Astrocyte of the spinal cord (primary cell): ENCODE data around the gene LENG9.
A peak's percentile ranks its signal among the peaks of the same experiment; 100 is the strongest.

Source experiments
- DNase-seq: peaks from one replicate; pipeline ENCODE4 v3.0.0; 2011; ENCODE audit warnings: low read depth, low spot score
- H3K4me3 ChIP-seq: 2 replicates; pipeline ENCODE4 v1.5.1; 2011; ENCODE audit warnings: low read depth, mild to moderate bottlenecking, low read length, moderate library complexity
- CTCF ChIP-seq: IDR thresholded peaks from 2 replicates; pipeline ENCODE4 v1.5.1; 2012; ENCODE audit warnings: low read depth, mild to moderate bottlenecking, low read length, inconsistent platforms
- in situ Hi-C: cut with HindIII; loops from 2 replicates; pipeline ENCODE4 v1.10.0; 2017; ENCODE audit warnings: low sequenced_read_pairs

Gene LENG9

GRCh38 chr19:54444737-54445136 is 18.8 kb downstream of the LENG9 start:
- TF ChIP-seq CTCF = no peak
- no peak overlapping the region for H3K4me3 ChIP-seq
- DNase-seq = no peak
- in situ Hi-C loops = no loop called here

GRCh38 chr19:54440641-54441040 is 22.9 kb downstream of the LENG9 start:
- in situ Hi-C loops = no loop called here
- TF ChIP-seq CTCF = no peak
- H3K4me3 ChIP-seq = no peak overlapping the region
- DNase-seq = no peak

GRCh38 chr19:54439174-54439851 is 24.3 kb downstream of the LENG9 start:
- no peak overlapping the region for H3K4me3 ChIP-seq
- in situ Hi-C loops = no loop called here
- peak; percentile 71 for TF ChIP-seq CTCF
- peak; percentile 50 for DNase-seq

- DNase-seq = no peak
- no peak overlapping the region for H3K4me3 ChIP-seq
- in situ Hi-C loops = no loop called here
- no peak for TF ChIP-seq CTCF
Measured at GRCh38 chr19:54436628-54437252, 26.8 kb downstream of the LENG9 start.

- peak; percentile 5 for TF ChIP-seq CTCF
- DNase-seq = no peak
- no peak overlapping the region for H3K4me3 ChIP-seq
- in situ Hi-C loops = no loop called here
Measured at GRCh38 chr19:54436031-54436523, 27.5 kb downstream of the LENG9 start.

- no peak for DNase-seq
- TF ChIP-seq CTCF = no peak
- no peak overlapping the region for H3K4me3 ChIP-seq
- in situ Hi-C loops = no loop called here
Measured at GRCh38 chr19:54435551-54436016, 28.0 kb downstream of the LENG9 start.
